Heart left ventricle (tissue), 16 donors: ENCODE results near the gene ZNF483. TPM values are rescaled to one million over a fixed set of nuclear protein-coding genes. Genes with fewer than 3 reads are reported as not detected.
A peak's percentile ranks its signal among the peaks of the same experiment; 100 is the strongest.

Source experiments
- ATAC-seq, 4 donors: fragments of 200-7000 bp; cut with Tn5 transposase; one replicate each; pipeline ENCODE4 v1.9.1; 2020 to 2022; ENCODE audit warnings: moderate library complexity in 4 of 4, mild to moderate bottlenecking in 3 of 4, moderate number of reproducible peaks in 1 of 4
- DNase-seq, 5 donors: peaks; one replicate each; pipeline ENCODE4 v3.0.0-alpha.2; 2020
- H3K27ac ChIP-seq, 12 donors: fragments of 200-600 bp; sonication (generic) in 4 of 12; one replicate each; pipeline versions ENCODE4 v1.5.0 to v1.8.0; 2016 to 2022; ENCODE audit warnings: mild to moderate bottlenecking in 2 of 12
- H3K27me3 ChIP-seq, 9 donors: fragments of 200-600 bp; sonication (generic) in 2 of 9; one replicate each; pipeline versions ENCODE4 v1.5.1 to v1.8.0; 2016 to 2022; ENCODE audit warnings: mild to moderate bottlenecking in 3 of 9
- H3K36me3 ChIP-seq, 9 donors: fragments of 200-600 bp; sonication (generic) in 2 of 9; one replicate each; pipeline versions ENCODE4 v1.5.0 to v1.8.0; 2018 to 2022; ENCODE audit warnings: mild to moderate bottlenecking in 2 of 9
- H3K4me1 ChIP-seq, 12 donors: fragments of 200-600 bp; sonication (generic) in 4 of 12; one replicate each; pipeline versions ENCODE4 v1.5.0 to v1.8.0; 2016 to 2022; ENCODE audit warnings: mild to moderate bottlenecking in 3 of 12
- H3K4me3 ChIP-seq, 12 donors: fragments of 200-600 bp; sonication (generic) in 4 of 12; one replicate each; pipeline versions ENCODE4 v1.5.0 to v1.8.0; 2017 to 2022; ENCODE audit warnings: mild to moderate bottlenecking in 9 of 12, moderate library complexity in 4 of 12
- H3K9me3 ChIP-seq, 12 donors: fragments of 200-600 bp; sonication (generic) in 4 of 12; one replicate each; pipeline versions ENCODE4 v1.5.0 to v1.8.0; 2016 to 2022; ENCODE audit warnings: mild to moderate bottlenecking in 1 of 12
- POLR2A ChIP-seq, 2 donors: fragments of 450-650 bp; IDR thresholded peaks; one replicate each; pipeline ENCODE4 v1.6.1; 2017; ENCODE audit warnings: antibody characterized with exemption in 2 of 2, mild to moderate bottlenecking in 2 of 2, moderate library complexity in 2 of 2
- WGBS, 4 donors: extraction: QIAGEN DNeasy Blood & Tissue Kit in 2 of 4; methylation state at CpG; one replicate each; pipeline versions ENCODE4 v1.1.5 to v1.1.7; 2013 to 2018; 5-methylcytosine and 5-hydroxymethylcytosine counted together
- intact Hi-C, 10 donors: fragments of 100-400 bp; cut with DNase I; formaldehyde crosslinking; loops; one replicate each; pipeline versions ENCODE4 v1.11.1 to v1.14.2; 2022
- polyA plus RNA-seq, 2 donors: library from polyadenylated mRNA; stranded (reverse); fragments of 200-250 nt; gene quantifications; one replicate each; pipeline ENCODE4 v1.2.3, GENCODE V29; 2013
- total RNA-seq, 9 donors: library from RNA; depleted of rRNA in 2 of 9; stranded (reverse); fragments of >200 nt in 2 of 9; fragmentation: NEBNext Ultra II Directional in 3 of 9; extraction: Animal tissue kit (Norgen Biotek cat#: 25700) in 3 of 9; gene quantifications; one replicate each; pipeline versions ENCODE4 v1.1.0 to v1.2.4, GENCODE V29; 2016 to 2023
- TF ChIP-seq, protein P1 (sequence below), 12 donors: fragments of 200-600 bp; sonication (generic) in 4 of 12; IDR thresholded peaks; one replicate each; pipeline versions ENCODE4 v1.5.0 to v1.8.0; 2018 to 2022; ENCODE audit warnings: antibody characterized with exemption in 12 of 12, mild to moderate bottlenecking in 5 of 12
- donor health status: ischemic (EF 13 %, LVEDD 7.1; RV severe dilation, severe dysfunction).
- donor health status: healthy with polysubstance abuse.
- donor health status: DM: no; HTN: yes; CAD: no.
- donor health status: DM: no; HTN: no; CAD: no.
- donor health status: ischemic (EF 25% LVEDD 6.9; RV normal size, moderate dysfunction).
- donor health status: ischemic (EF 25% LVEDD 5.7; RV mildly dilated, moderate dysfunction).
- donor health status: healthy.
- donor health status: DM: yes; HTN: yes; CAD: no.
- donor health status: ischemic (EF 35%, LVEDD 5.7; RV mildly dilated, moderate dysfunction).
- donor health status: nonischemic (EF 11% LVEDD 7.7; RV severe dilation, severe dysfunction).
- donor health status: DM: yes; HTN: yes; CAD: no.
- donor health status: PGD.
- donor health status: ischemic (EF 29% LVEDD 5.4; RV normal size, mild dysfunction).
- donor health status: nonischemic (EF 23%, LVEDD 6.1; RV moderate dilation, normal function).

ZNF483 gene
- total and polyA plus RNA-seq, 11 donors: 0.22 to 13.9 (median 5.2) TPM

DNA sequence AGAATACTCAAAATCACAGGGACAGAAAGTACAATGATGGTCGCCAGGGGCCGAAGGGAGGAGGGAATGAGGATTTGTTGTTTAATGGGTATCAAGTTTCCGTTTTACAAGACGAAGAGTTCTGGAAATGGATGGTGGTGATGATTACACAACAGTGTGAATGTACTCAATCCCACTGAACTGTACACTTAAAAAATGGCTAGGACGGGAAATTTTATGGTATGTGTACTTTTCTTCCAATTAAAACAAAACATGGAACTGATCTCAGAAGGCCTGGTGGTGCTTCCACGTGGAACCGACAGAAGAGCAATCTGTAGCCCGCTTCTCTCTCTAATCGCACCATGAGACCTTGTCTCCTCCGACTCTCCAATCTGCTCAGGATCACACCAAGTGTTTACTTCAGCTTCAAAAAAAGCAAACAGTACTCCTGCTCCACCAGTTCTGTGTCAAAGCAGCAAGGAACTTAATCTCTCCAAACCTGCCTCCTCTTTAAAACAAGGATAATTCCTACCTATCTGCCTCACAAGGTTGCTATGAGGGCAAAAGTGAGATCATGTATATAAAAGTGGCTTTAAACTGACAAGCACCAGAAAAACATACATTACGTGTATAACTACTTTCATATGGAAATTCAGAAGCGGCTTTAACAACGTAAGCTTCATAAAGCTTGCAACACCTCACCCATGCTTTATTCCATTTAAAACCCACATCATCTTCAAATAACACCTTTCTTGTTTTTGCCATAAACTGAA, 42.9 kb upstream of the ZNF483 start:
- Histone ChIP-seq H3K36me3 (no peaks in the 10 kb centered on the region), H3K27ac (peak overlapping the region in 9 of 12 donors; percentile 92 to 99 (median 98))
- TF ChIP-seq, protein P1, sequence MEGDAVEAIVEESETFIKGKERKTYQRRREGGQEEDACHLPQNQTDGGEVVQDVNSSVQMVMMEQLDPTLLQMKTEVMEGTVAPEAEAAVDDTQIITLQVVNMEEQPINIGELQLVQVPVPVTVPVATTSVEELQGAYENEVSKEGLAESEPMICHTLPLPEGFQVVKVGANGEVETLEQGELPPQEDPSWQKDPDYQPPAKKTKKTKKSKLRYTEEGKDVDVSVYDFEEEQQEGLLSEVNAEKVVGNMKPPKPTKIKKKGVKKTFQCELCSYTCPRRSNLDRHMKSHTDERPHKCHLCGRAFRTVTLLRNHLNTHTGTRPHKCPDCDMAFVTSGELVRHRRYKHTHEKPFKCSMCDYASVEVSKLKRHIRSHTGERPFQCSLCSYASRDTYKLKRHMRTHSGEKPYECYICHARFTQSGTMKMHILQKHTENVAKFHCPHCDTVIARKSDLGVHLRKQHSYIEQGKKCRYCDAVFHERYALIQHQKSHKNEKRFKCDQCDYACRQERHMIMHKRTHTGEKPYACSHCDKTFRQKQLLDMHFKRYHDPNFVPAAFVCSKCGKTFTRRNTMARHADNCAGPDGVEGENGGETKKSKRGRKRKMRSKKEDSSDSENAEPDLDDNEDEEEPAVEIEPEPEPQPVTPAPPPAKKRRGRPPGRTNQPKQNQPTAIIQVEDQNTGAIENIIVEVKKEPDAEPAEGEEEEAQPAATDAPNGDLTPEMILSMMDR (IDR thresholded peaks at IDR 0.05): no peak

DNA sequence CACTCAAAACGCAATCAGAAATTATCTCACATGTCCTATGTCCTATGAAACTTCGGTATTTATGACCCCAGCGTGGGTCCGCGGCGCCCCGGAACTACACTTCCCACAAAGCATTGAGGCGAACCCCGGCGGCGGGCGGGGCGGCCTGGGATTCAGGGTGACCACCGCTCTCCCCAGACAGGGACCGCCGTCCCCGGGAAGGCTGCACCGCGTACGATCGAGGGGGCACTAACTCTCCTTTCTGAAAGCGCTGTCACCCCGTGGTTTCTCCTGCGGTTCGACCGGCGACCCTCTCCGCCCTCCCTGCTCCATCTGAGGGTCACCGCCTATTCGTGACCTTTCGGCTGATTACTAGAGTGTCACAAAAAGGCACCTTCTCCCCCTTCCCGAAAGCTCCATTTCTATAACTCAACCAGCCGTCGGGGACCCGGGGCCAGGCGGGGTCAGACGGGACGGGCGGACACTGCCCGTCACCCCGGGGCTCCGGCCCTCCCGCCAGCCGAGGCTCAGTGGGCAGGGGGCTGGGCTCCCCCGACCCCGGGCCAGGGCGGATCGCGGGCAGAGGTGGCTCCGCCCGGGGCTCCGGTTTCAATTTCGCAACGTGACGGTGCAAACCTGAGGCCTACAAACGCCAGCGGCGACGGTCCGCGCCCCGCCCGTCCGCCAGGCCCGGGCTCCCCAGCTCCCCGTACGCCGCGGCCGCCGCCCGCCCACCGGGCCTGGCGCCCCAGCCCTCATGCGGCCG, 42.1 kb upstream of the ZNF483 start:
- ATAC-seq: peak; percentile 57 to 83 (median 76)
- TF ChIP-seq POLR2A (IDR thresholded peaks at IDR 0.05): peak in 1 of 2 donors; percentile 67
- TF ChIP-seq, protein P1 (IDR thresholded peaks at IDR 0.05): no peak
- no peaks in the 10 kb centered on the region for H3K36me3 ChIP-seq
- no peaks in the 10 kb centered on the region for H3K9me3 ChIP-seq
- no peaks in the 10 kb centered on the region for H3K27me3 ChIP-seq
- peak overlapping the region; percentile 69 to 98 (median 94) for H3K4me3 ChIP-seq
- 0 to 1% (median 0%) methylated on average over 44 to 76 of the region's 76 CpGs for WGBS, 4 donors
- peak overlapping the region; percentile 92 to 99 (median 98) for H3K27ac ChIP-seq
- peaks cover 0 to 36% (median 20%) of the 10 kb centered on the region in 12 donors for H3K4me1 ChIP-seq
- peak; percentile 74 to 83 (median 81) for DNase-seq
- intact Hi-C loops: loop anchor here in 1 of 10 donors (2.0 to 5.0 kb wide), 2 partner anchors 42 to 119 kb away; partner anchors contain the start of gene ZNF483

More for the DNA sequence above, 42.9 kb upstream of the ZNF483 start:
- ATAC-seq (peak in 1 of 4 donors; percentile 2), DNase-seq (no peak)
- H3K27me3 ChIP-seq: no peaks in the 10 kb centered on the region
- H3K4me3 ChIP-seq: peak overlapping the region; percentile 69 to 98 (median 94)
- 49 to 52% (median 50%) methylated on average over 13 of the region's 13 CpGs for WGBS, 4 donors
- intact Hi-C loops: loop anchor here in 1 of 10 donors (2.0 to 5.0 kb wide), 2 partner anchors 43 to 120 kb away; partner anchors contain the start of gene ZNF483
- no peaks in the 10 kb centered on the region for H3K9me3 ChIP-seq
- H3K4me1 ChIP-seq: peaks cover 0 to 40% (median 21%) of the 10 kb centered on the region in 12 donors

DNA sequence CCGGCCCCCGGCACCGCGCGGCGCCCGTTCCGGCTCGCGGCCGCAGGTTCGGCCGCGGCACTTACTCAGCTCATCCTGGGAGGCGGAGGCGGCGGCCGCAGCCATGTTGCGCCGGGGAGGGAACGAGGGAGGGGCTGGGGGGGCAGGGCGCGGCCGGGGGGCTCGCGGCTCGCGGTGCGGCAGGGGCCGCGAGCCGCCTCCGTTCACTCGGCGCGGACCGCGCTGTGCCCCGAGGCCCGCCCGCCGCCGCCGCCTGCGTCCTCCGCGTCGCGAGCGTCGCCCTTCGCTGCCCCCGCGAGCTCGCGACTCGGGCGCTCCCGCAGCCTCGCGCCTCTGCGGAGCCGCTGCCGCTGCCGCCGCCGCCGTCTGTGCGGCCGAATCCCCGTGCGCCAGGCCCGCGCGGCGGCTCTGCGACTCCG, 41.5 kb upstream of the ZNF483 start:
- H3K4me1 ChIP-seq: peaks cover 0 to 34% (median 19%) of the 10 kb centered on the region in 12 donors
- 0 to 1% (median 0%) methylated on average over 9 to 78 of the region's 78 CpGs for WGBS, 4 donors
- H3K27me3 ChIP-seq: no peaks in the 10 kb centered on the region
- peak in 1 of 4 donors; percentile 2 for ATAC-seq
- H3K36me3 ChIP-seq: no peaks in the 10 kb centered on the region
- no peaks in the 10 kb centered on the region for H3K9me3 ChIP-seq
- intact Hi-C loops: loop anchor here in 1 of 10 donors (2.0 to 5.0 kb wide), 2 partner anchors 41 to 119 kb away; partner anchors contain the start of gene ZNF483
- TF ChIP-seq POLR2A (IDR thresholded peaks at IDR 0.05): no peak
- TF ChIP-seq, protein P1 (IDR thresholded peaks at IDR 0.05): no peak
- peak overlapping the region in 11 of 12 donors; percentile 69 to 98 (median 94) for H3K4me3 ChIP-seq
- DNase-seq: peak in 2 of 5 donors; percentile 60 to 77
- H3K27ac ChIP-seq: peak overlapping the region; percentile 92 to 99 (median 98)
